ENCODE data around the gene NRSN2.

GRCh38 chr20:385448-385847, 38.5 kb downstream of the NRSN2 start:
- no peak for TF ChIP-seq ZNF274 (IDR thresholded peaks at IDR 0.05; ENCODE audit: low read depth, low read length)
- TF ChIP-seq YY1 (IDR thresholded peaks at IDR 0.05; ENCODE audit: insufficient read depth, insufficient read length) = no peak

Data from NT2/D1 (cell line).